NT2/D1 (cell line): ENCODE data around the gene WDR20.

ENCODE experiments used
- SUZ12 ChIP-seq: IDR thresholded peaks from 2 replicates; pipeline ENCODE4 v1.6.1; 2011; ENCODE audit not compliant: insufficient read length, insufficient read depth; ENCODE audit errors: extremely low read depth
- YY1 ChIP-seq: IDR thresholded peaks from 2 replicates; pipeline ENCODE4 v1.6.1; 2011; ENCODE audit not compliant: insufficient read length, insufficient read depth
- ZNF274 ChIP-seq: IDR thresholded peaks from 2 replicates; pipeline ENCODE4 v1.6.1; 2011; ENCODE audit warnings: mild to moderate bottlenecking, low read depth, low read length

GRCh38 chr14:102248121-102248520, 108.4 kb downstream of the WDR20 start:
- no peak for TF ChIP-seq YY1
- no peak for TF ChIP-seq ZNF274
- no peak for TF ChIP-seq SUZ12
